GM19025 (cell line): ENCODE measurements around the gene SHPK.

ENCODE experiments used
- ATAC-seq: cut with Tn5 transposase; IDR thresholded peaks from one replicate; pipeline ENCODE4 v1.9.1; 2021; ENCODE audit warnings: mild to moderate bottlenecking, low read depth, moderate library complexity; ENCODE audit not compliant: unreplicated experiment

SHPK gene

DNA sequence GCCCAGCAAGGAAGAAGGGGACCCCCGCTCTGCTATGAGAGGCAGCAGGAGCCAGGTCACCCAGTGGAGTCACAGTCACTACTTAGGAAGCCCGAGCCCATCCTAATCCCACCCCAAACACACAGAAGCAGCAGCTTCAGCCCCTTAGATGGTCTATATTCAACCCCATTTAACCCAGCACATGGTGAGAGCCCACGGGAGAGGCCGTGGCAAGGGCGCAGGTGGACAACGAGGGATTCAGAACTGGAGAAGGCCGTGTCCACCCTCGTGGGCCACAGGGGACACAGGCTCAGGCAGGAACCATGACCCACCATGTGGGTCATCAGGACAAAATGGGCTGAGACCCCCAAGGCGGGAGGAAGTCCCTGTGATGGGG is 76.8 kb downstream of the SHPK start:
- ATAC-seq, result no peak

DNA sequence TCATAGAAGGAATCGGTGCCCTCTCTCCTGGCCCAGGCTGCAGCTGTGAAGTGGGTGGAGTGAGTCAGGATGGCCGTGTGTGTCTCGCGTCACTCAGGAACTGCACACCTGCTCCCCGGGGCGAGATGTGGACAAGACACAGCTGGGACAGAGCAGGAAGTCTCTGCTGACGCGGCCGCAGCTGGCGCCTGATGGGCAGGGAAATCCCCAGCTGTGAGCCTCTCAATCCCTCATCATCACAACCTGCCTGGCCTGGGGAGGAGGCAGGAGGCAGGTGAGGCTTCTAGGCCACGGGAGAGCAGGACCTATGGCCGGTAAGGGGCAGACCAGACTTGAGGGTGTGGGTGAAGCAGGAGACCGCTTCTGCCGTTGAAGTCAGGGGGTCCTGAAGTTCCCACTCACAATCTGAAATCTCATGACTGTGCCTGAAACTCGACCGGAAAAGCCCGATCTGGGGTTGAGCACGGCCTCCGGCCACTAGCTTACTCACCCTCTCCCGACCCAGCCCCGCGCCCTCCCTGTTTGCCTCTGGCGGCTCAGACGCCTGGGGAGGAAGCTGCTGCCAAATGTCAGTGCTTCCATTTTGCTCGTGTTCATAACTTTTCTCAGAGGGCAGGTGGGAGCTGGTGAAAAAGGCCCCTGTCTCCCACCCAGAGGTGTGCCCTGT is 77.3 kb downstream of the SHPK start:
- ATAC-seq, result peak; percentile 67
